CD4-positive, alpha-beta T cell treated with Interleukin-15 for 1 hour (primary cell): Measurements from ENCODE around the gene DCP1A.
"Not testable (repeated sequence)": the region's sequence is repeated elsewhere in the genome, so short reads cannot be mapped to it uniquely, and the experiment has no call there.

ENCODE experiments used
- DNase-seq: peaks from one replicate; pipeline ENCODE4 v3.0.0-alpha.2; 2020

Gene DCP1A

GRCh38 chr3:53261712-53262111 is 85.6 kb downstream of the DCP1A start:
- no peak for DNase-seq

- no peak for DNase-seq
Measured at GRCh38 chr3:53260286-53260785, 87.0 kb downstream of the DCP1A start.

- DNase-seq: no peak
Measured at GRCh38 chr3:53259427-53260259, 87.7 kb downstream of the DCP1A start.

GRCh38 chr3:53258600-53259426 is 88.5 kb downstream of the DCP1A start:
- no peak for DNase-seq

- DNase-seq: no peak
Measured at GRCh38 chr3:53257465-53257864, 89.9 kb downstream of the DCP1A start.

- DNase-seq: no peak
Measured at GRCh38 chr3:53256704-53257055, 90.7 kb downstream of the DCP1A start.

DNA sequence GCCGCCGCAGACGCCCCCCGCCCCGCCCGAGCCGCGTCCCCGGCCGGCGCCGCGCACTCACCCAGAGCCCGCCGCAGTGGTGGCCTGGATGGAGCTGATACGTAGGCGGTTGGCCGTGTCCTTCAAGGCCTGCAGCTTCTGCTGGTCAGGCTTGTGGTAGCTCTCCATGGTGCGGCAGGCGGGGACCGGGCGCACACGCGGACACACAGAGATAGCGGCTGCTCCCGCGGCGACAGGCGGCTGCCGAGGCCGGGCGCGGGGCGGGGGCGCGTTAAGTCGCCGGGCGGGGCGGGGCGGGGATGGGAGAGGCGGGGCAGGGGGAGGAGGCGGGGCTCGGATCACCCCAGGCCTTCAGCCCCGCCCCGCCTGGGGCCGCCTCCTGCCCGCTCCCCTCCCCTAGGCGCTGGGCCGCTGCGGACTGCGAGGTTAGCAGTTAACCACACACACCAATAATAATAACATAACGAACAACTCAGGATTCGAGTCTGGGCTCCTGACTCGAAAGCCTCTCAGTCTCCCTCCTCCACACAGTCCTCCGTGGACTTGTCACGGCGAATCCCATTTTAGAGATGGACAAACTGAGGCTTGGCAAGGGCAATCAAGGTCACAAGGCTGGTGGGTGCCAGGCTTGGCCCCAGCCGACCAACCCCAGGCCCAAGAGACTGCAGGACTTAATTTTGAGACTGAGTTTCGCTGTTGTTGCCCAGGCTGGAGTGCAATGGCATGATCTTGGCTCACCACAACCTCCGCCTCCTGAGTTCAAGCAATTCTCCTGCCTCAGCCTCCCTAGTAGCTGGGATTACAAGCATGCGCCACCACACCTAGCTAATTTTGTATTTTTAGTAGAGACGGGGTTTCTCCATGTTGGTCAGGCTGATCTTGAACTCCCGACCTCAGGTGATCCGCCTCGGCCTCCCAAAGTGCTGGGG is 91.3 kb downstream of the DCP1A start, which contains the start of gene TKT:
Gene TKT (minus strand): TSS at position 248 of the 929 bp plus-strand sequence. CDS start 80 bp downstream, at position 168.
- peak; percentile 84 for DNase-seq

DNA sequence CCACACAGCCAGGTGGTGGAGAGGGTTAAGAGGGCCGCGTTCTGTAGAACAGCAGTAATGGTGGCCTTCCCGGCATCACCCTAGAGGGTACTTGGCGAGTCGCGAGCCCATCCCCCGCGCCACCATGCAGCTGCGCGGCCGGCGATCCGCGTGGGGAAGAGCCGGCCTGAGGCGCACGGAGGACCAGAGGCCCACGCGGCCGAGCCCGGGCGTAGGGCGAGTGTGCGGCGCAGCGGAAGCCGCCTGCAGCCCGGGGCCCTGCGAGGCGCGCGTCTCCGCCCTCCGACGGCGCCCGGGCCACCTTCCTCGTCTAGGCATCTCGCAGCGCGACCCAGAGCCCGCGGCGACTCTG is 91.9 kb downstream of the DCP1A start:
- peak; percentile 32 for DNase-seq

GRCh38 chr3:53254509-53255422 is 92.6 kb downstream of the DCP1A start:
- peak; percentile 41 for DNase-seq

DNA sequence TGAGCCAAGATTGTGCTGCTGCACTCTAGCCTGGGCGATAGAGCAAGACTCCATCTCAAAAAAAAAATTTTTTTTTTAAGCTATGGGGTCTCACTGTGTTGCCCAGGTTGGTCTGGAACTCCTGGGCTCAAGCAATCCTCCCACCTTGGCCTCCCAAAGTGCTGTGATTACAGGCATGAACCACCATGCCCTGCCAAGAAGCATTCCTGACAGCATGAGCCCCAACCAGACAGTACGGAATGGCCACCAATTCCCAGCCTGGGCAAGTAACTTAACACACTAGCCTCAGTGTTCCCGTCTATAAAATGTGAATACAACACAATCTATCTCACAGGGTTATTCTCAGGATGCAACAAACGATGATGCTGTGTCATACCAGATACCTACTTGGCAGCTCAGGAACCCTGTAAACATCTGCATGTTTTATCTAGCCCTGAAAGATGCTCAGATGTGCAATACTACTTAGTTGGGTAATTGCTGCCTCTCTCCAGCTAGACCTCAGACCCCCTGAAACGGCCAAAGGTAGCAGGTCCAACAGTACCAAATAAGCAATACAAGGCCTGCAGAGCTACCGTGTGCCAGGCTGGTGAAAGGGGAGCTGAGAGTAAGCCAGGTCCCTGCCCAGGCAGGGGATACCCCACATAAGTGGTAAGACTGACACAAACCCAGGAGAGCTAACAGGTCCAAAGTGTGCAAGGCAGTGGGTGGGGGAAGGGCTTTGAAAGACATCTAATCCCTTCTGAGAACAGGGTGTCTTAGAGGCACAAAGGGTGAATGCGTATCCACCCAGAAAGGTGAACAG is 93.4 kb downstream of the DCP1A start:
- DNase-seq: no peak

DNA sequence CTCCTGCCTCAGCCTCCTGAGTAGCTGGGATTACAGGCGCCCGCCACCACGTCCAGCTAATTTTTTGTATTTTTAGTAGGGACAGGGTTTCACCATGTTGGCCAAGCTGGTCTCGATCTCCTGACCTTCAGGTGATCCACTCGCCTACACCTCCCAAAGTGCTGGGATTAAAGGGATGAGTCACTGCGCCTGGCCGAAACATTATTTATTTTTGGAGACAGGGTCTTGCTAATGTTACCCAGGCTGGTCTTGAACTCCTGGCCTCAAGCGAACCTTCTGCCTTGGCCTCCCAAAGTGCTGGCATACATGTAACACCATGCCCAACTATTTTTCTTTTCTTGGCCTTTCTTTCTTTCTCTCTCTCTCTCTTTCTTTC is 94.4 kb downstream of the DCP1A start:
- DNase-seq: not testable (repeated sequence)

- no peak for DNase-seq
Measured at GRCh38 chr3:53252096-53252946, 95.0 kb downstream of the DCP1A start.

- no peak for DNase-seq
Measured at GRCh38 chr3:53250881-53251605, 96.3 kb downstream of the DCP1A start.

GRCh38 chr3:53250453-53250852 is 96.9 kb downstream of the DCP1A start:
- DNase-seq: no peak

- no peak for DNase-seq
Measured at GRCh38 chr3:53248161-53248560, 99.2 kb downstream of the DCP1A start.

DNA sequence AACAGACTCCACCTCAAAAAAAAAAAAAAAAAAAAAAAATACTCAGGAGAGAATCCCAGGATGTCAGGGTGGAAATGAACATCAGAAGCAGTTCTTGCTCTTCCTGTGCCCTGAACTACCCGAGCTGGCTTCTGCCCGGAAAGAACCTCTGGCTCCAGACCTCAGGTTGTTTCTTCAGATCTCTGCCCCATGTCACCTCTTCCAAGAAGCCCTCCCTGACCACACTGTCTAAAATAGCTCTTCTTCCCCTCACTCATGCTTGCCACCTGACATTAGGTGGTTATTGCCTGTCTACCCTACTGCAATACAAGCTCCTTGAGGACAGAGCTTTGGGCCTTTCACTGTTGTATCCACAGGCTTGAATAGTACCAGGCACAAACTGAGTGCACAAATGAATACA is 99.7 kb downstream of the DCP1A start:
- no peak for DNase-seq

DNA sequence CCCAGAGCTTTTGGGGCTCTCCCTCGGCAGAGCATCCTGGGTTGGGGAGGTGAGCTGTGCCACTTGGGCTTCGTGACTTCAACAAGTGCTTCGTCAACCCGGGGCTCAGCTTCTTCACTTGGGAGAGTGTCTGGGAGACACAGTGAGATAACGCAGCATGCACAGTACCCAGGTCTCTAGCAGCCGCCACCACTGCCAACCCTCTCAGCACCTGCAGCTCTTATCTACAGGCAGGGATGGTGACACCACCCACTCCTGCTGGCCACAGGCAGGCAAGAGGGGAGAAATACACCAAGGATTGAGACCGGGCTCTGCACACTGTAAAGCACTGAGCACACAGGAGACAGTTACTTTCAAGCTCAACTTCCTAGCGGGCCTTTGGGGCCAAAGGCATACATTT is 103.1 kb downstream of the DCP1A start:
- no peak for DNase-seq

- DNase-seq: no peak
Measured at GRCh38 chr3:53243785-53244184, 103.6 kb downstream of the DCP1A start.

GRCh38 chr3:53243165-53243564 is 104.2 kb downstream of the DCP1A start:
- no peak for DNase-seq
